Activated T-cell treated with anti-CD3 and anti-CD28 coated beads for 48 hours (primary cell): ENCODE measurements around the gene ZNF346.

ENCODE experiments used
- DNase-seq: peaks from one replicate; pipeline ENCODE4 v3.0.0-alpha.2; 2020; ENCODE audit warnings: low read depth

The ZNF346 gene

DNA sequence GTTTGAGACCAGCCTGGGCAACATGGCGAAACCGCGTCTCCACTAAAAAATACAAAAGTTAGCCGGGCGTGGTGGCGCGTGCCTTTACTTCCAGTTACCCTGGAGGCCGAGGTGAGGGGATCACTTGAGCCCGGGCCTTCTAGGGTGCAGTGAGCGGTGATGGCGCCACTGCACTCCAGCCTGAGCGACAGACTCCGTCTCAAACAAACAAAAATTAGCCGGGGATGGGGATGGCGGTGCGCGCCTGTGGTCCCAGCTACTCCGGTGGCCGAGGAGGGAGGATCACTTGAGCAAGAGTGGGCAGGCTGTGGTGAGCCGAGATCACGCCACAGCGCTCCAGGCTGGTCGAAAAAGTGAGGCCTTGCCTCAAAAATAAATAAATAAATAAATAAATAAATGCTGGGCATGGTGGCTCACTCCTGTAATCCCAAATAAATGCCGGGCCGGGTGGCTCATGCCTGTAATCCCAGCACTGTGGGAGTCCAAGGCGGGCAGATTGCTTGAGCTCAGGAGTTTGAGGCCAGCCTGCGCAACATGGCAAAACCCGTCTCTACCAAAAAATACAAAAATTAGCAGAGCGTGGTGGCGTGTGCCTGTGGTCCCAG is 95.0 kb downstream of the ZNF346 start:
- DNase-seq, result no peak

DNA sequence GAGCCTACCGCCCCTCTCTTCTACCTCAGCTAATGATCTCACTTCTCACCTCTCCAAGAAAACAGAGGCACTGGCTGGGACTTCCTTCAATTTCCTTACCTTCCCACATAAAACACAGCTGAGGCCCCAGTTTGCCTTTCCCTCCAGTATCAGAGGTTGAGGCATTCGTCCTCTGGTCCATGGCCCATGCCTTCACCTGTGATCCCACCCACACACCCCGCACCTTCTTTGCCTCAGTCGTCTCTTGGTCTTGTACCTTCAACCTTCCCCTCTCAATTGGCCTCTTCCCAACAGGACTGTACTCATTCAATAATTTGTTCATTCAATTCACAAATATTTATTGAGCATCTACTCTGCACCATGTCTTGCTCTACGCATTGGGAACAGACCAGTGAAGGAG is 100.1 kb downstream of the ZNF346 start:
- no peak for DNase-seq

DNA sequence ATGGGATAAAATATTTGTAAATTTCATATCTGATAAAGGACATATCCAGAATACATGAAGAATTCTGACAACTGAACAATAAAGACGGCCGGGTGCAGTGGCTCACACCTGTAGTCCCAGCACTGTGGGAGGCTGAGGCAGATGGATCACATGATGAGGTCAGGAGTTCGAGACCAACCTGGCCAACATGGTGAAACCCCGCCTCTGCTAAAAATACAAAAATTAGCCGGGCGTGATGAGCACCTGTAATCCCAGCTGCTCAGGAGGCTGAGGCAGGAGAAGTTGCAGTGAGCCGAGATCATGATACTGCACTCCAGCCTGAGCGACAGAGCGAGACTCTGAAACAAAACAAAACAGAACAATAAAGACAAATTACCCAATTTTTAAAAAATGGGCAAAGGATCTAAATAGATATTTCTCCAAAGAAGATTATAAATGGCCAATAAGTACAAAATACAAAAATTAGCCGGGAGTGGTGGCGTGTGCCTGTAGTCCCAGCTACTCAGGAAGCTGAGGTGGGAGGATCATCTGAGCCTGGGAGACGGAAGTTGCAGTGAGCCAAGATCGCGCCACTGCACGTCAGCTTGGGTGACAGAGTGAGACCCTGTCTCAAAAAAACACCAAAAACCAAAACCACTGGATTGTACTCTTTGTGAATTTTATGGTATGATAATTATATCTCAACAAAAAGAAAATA is 101.4 kb downstream of the ZNF346 start:
- DNase-seq, result no peak

DNA sequence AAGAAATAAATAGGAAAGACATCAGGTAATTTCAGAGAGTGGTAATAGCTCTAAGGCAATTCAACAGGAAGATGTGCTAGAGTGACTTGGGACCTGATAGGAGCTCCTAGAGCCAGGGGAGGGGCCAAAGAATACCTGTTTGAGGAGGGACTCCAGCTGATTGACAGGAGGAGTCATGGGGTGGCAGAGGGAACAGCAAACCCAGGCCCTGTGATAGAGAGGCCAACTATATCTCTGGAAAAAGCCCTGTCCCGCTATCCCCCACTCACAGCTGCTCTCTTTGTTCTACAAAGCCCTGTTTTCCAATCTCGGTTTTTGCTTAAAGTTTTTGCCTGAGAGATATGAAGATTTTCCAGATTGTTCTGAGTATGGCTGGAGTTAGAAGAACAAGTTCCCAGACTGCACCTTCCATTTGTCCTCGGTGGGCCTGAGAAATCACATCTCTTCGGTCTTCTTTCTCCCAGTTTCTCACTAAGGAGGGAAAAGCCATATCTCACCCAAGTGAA is 102.0 kb downstream of the ZNF346 start:
- no peak for DNase-seq

DNA sequence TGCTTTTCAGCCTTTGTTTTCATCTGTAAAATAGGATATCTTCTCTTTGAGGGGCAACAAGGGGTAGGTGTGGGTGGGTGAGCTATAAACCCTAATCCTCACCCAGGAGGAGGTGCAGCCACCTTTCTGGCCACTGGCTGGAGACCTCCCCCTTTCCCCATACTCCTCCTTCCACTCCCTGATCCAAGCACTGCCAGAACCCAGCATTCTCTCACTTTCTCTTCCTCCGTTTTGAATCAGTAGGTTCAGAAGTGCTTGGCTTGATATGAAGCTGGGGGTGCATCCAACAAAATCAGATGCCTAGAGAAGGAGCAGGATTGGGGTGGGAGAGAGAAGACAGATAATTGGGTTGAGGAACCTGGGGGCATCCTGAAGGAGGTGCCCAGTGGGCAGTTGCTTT is 104.3 kb downstream of the ZNF346 start:
- no peak for DNase-seq

DNA sequence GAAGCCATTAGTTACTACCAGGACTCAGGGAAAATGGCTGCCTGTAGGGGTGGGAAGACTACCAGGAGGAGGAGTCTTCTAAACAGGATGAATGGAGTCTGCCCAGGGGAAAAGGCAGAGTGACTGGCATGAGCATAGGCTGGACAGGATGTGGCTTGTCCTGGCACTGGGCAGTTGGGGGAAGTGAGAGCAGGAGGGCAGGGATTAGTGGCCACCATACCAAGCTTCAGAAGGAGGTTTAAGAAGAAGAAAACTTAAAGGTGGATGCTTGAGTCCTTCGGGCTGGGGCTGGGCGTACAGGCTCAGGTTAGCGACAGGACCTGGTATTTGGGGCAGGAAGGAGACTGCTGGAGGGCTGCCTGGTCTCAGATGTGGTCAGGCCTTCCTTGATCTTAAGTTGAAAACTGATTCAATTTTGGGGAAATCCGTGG is 106.1 kb downstream of the ZNF346 start:
- no peak for DNase-seq

DNA sequence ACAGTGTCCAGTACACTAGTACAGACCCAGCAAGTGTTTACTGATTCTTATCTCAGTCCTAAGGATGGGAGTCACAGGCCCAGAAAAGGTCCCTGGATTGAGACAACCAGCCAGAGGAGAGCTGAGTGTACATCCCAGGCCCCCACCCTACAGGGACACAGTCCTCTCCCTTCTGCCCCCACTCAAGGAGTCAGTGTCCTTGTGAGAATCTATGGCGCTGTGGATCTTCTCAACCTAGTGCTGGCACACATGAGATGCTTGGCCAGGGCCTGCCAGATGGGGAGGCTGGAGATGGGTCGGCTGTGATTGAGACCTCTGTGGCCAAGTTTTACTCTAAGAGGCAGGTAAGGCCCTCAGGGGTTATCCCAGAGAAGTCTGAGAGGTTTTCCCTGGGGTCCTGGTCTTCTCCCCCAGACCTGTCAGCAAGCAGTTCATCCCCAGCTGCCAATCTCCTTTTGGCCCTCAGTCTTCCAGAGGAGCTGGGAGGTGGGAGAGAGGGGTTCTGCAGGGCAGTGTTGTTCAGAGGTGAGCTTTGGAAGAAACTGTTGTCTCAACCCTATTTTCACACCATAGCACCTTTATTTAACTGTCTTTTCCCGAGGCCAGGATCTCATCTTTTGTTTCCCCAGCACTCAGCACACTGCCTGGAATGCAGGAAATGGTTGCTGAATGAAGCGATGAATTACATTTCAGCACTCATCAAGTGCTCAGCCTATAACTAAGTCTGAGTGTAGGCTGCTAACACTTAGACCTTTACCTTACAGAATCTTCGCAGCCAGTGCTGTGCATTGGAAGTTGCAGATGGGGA is 107.9 kb downstream of the ZNF346 start:
- no peak for DNase-seq
